ENCODE measurements around the gene DLGAP1. TPM values are rescaled to one million over a fixed set of nuclear protein-coding genes. Genes with fewer than 3 reads are reported as not detected.

Gene DLGAP1
- total and polyA plus RNA-seq, 2 experiments from 2014 or later = 3.1 to 6.5 TPM

DNA sequence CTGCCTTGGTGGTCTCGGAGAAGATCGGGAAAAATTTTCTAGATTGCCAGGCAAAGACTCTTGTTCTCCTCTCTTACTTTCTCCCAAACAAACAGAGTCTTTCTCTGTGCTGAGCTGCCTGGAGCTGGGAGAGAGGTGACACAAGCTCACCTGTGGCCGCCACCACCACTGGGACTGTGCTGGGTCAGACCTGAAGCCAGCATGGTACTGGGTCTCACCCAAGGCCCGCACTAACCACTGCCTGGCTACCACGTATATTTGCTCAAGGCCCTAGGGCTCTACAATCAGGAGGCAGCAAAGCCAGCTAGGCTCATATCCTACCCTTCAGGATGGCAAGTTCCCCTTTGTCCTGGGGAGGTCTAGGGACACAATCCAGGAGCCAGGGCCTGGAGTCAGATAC lies 312.2 kb downstream of the DLGAP1 start:
- Histone ChIP-seq H3K36me3 (replicated peaks; ENCODE audit: insufficient read depth, low read depth) (no peaks in the 10 kb centered on the region), H3K4me1 (ENCODE audit: insufficient read depth) (no peaks in the 10 kb centered on the region), H4K20me1 (ENCODE audit: insufficient read depth, poor library complexity, severe bottlenecking) (no peaks in the 10 kb centered on the region), H3K9me2 (replicated peaks; ENCODE audit: insufficient read depth) (no peaks in the 10 kb centered on the region), H3K27ac (no peak overlapping the region), H3K27me3 (no peaks in the 10 kb centered on the region), H3K4me3 (no peak overlapping the region), H3K9me3 (ENCODE audit: low read depth) (no peaks in the 10 kb centered on the region), H3K79me2 (no peaks in the 10 kb centered on the region), H2AFZ (no peak overlapping the region), H3K4me2 (no peak overlapping the region)
- DNase-seq (ENCODE audit: low spot score) = no peak
- 96% methylated on average over 5 of the region's 5 CpGs for WGBS (ENCODE audit: low lambda C conversion rate, missing lambda C conversion rate)
- TF ChIP-seq EZH2phosphoT487 (IDR thresholded peaks at IDR 0.05; ENCODE audit: low read depth, severe bottlenecking, unreplicated experiment) = no peak
- TF ChIP-seq EZH2 (IDR thresholded peaks at IDR 0.05; ENCODE audit: borderline replicate concordance) = no peak

DNA sequence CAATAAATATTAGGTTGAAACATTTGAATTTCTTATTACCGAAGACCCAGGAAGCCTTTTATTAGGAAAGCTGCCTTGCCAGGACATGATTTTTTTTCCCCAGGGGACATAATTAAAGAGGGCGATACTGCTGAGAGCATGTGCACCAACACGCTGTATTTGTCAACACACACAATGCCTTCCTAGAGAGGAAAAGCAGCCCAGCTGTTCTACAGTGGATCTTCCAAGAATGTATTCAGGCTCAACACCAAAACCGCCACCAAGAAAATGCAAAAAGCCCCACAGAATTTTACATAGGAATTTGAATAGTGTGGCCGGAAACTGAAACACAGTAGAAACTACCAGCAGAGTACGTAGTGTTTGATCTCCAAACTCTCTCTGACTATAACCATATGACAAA lies 320.4 kb downstream of the DLGAP1 start:
- Histone ChIP-seq H3K36me3 (replicated peaks; ENCODE audit: insufficient read depth, low read depth) (no peaks in the 10 kb centered on the region), H3K9me2 (replicated peaks; ENCODE audit: insufficient read depth) (no peaks in the 10 kb centered on the region), H2AFZ (no peak overlapping the region), H3K9me3 (ENCODE audit: low read depth) (no peaks in the 10 kb centered on the region), H3K27me3 (no peaks in the 10 kb centered on the region), H3K4me3 (no peak overlapping the region), H4K20me1 (ENCODE audit: insufficient read depth, poor library complexity, severe bottlenecking) (no peaks in the 10 kb centered on the region), H3K4me1 (ENCODE audit: insufficient read depth) (no peaks in the 10 kb centered on the region), H3K79me2 (no peaks in the 10 kb centered on the region), H3K27ac (no peak overlapping the region), H3K4me2 (no peak overlapping the region)
- WGBS (ENCODE audit: low lambda C conversion rate, missing lambda C conversion rate) = 76% methylated on average over 6 of the region's 6 CpGs
- TF ChIP-seq EZH2 (IDR thresholded peaks at IDR 0.05; ENCODE audit: borderline replicate concordance) = no peak
- TF ChIP-seq EZH2phosphoT487 (IDR thresholded peaks at IDR 0.05; ENCODE audit: low read depth, severe bottlenecking, unreplicated experiment) = no peak
- TF ChIP-seq, protein P1, sequence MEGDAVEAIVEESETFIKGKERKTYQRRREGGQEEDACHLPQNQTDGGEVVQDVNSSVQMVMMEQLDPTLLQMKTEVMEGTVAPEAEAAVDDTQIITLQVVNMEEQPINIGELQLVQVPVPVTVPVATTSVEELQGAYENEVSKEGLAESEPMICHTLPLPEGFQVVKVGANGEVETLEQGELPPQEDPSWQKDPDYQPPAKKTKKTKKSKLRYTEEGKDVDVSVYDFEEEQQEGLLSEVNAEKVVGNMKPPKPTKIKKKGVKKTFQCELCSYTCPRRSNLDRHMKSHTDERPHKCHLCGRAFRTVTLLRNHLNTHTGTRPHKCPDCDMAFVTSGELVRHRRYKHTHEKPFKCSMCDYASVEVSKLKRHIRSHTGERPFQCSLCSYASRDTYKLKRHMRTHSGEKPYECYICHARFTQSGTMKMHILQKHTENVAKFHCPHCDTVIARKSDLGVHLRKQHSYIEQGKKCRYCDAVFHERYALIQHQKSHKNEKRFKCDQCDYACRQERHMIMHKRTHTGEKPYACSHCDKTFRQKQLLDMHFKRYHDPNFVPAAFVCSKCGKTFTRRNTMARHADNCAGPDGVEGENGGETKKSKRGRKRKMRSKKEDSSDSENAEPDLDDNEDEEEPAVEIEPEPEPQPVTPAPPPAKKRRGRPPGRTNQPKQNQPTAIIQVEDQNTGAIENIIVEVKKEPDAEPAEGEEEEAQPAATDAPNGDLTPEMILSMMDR (IDR thresholded peaks at IDR 0.05; ENCODE audit: poor library complexity) = no peak
- DNase-seq (ENCODE audit: low spot score) = no peak

DNA sequence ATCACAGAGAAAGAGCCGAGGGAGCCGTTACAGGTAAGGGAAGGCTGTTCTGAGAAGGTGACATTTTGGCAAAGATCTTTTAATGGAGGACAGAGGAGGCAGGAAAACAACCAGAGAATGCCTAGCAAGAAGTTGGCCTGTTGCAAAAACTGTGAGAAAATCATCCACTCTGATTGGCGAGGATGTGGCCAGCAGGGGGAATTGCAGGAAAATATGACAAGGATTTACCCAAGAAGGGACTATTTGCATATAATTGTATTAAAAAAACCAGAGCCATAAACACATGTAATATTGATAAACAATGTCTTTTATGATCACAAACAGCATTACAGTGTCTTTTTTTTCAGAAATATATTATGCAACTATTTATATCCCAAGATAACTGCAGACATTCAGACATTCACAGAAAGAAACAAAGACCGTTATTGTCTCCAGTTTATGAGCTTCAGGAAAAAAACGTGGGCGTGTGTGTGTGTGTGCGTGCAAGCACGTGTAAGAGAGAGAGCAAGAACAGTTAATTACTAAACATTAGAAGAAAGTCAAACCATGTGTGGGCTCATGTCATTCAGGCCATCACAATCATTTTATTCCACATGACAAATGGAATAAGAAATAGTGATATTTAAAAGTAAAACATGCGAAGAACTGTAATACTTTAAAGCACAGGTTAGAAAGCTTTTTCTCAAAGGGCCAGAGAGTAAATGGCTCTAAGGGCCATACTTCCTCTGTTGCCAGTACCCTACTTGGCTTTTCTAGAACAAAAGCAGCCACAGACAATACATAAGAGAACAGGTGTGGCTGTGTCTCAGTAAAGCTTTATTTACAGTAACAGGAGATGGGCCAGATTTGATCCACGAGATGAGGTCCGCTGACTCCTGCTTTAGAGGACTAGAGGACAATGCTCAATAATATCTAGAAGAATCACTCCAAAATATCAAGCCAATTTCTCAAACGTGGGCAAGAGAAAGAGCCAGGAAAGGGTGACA lies 324.1 kb downstream of the DLGAP1 start:
- Histone ChIP-seq H3K79me2 (no peaks in the 10 kb centered on the region), H3K9me2 (replicated peaks; ENCODE audit: insufficient read depth) (no peaks in the 10 kb centered on the region), H3K4me1 (ENCODE audit: insufficient read depth) (no peaks in the 10 kb centered on the region), H2AFZ (no peak overlapping the region), H3K36me3 (replicated peaks; ENCODE audit: insufficient read depth, low read depth) (no peaks in the 10 kb centered on the region), H3K27ac (peak overlapping the region; percentile 25), H4K20me1 (ENCODE audit: insufficient read depth, poor library complexity, severe bottlenecking) (no peaks in the 10 kb centered on the region), H3K4me3 (no peak overlapping the region), H3K9me3 (ENCODE audit: low read depth) (no peaks in the 10 kb centered on the region), H3K27me3 (no peaks in the 10 kb centered on the region), H3K4me2 (no peak overlapping the region)
- TF ChIP-seq EZH2phosphoT487 (IDR thresholded peaks at IDR 0.05; ENCODE audit: low read depth, severe bottlenecking, unreplicated experiment) (no peak), EZH2 (IDR thresholded peaks at IDR 0.05; ENCODE audit: borderline replicate concordance) (no peak)
- TF ChIP-seq, protein P1 (IDR thresholded peaks at IDR 0.05; ENCODE audit: poor library complexity) = peak; percentile 13
- DNase-seq (ENCODE audit: low spot score) = no peak
- 73% methylated on average over 12 of the region's 12 CpGs for WGBS (ENCODE audit: low lambda C conversion rate, missing lambda C conversion rate)

DNA sequence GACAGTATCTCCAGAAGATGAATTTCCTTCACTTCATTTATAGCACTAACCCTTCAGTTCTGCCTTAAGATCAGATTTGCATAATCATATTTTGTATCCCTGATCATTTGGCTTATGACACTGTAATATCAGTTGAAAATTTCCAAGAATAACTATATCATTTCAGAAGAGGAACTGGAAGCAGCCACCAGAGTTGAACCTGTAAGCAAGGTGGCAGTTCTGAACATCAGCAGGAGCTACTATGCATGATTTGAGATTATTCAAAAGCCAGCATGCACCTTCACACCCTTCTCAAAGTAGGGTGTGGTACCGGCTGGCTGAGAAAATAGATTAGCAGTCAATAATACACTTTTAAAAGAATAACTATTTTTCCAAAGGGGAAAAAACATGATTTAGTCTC lies 328.2 kb downstream of the DLGAP1 start:
- Histone ChIP-seq H3K36me3 (replicated peaks; ENCODE audit: insufficient read depth, low read depth) (no peaks in the 10 kb centered on the region), H2AFZ (no peak overlapping the region), H3K27me3 (no peaks in the 10 kb centered on the region), H3K9me3 (ENCODE audit: low read depth) (no peaks in the 10 kb centered on the region), H3K9me2 (replicated peaks; ENCODE audit: insufficient read depth) (no peaks in the 10 kb centered on the region), H3K4me3 (no peak overlapping the region), H3K27ac (no peak overlapping the region), H3K4me2 (no peak overlapping the region), H3K4me1 (ENCODE audit: insufficient read depth) (peaks cover 8% of the 10 kb centered on the region), H4K20me1 (ENCODE audit: insufficient read depth, poor library complexity, severe bottlenecking) (no peaks in the 10 kb centered on the region), H3K79me2 (no peaks in the 10 kb centered on the region)
- WGBS (ENCODE audit: low lambda C conversion rate, missing lambda C conversion rate) = 58% methylated on average over 1 of the region's 1 CpG
- DNase-seq (ENCODE audit: low spot score) = no peak
- TF ChIP-seq EZH2phosphoT487 (IDR thresholded peaks at IDR 0.05; ENCODE audit: low read depth, severe bottlenecking, unreplicated experiment) (no peak), EZH2 (IDR thresholded peaks at IDR 0.05; ENCODE audit: borderline replicate concordance) (no peak)
- TF ChIP-seq, protein P1 (IDR thresholded peaks at IDR 0.05; ENCODE audit: poor library complexity) = no peak
